ENCODE results near the gene PLEKHF1.

Gene PLEKHF1

DNA sequence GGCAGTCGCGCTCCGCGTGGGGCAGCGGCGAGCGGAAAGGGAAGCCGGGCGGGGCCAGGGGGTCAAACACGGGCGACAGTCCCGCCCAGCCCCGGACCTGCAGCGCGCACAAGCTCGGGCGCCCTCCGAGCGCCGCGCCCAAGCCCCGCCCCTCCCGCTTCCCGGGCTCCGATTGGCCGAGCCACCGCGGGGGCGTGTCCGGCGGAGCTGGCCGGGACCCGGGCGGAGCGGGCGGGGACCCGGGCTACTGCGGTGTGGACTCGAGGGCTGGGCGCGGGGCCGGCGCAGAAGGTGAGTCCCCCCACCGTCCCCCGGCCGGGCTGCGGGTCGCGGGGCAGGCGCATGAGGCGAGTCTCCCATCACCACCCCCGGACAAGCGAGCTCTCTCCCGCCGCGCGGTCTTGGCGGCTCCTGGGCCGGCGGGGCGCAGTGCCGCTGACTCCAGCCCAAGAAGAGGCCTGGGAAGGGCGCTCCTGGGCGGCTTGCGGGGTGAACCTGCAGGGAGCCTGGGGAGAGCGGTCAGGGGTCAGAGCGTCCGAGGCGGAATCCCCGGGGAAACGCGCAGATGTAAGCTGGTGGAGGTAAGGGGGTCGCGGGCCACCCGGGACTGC lies at the start of gene PLEKHF1:
Gene PLEKHF1, plus strand, starts transcription at position 247 of the 611 bp plus-strand sequence. CDS start 8,379 bp downstream, outside the sequence.
- no peaks in the 10 kb centered on the region for H3K9me3 ChIP-seq (ENCODE audit: control insufficient read depth, insufficient read depth, low read length)
- peak; percentile 57 for DNase-seq (ENCODE audit: low read depth, low spot score)
- H3K4me1 ChIP-seq (ENCODE audit: control insufficient read depth, insufficient read depth, low read length), result peaks cover 8% of the 10 kb centered on the region
- peak within 1 kb of the TSS; percentile 53 for H3K4me3 ChIP-seq (ENCODE audit: low read length)
- H3K27me3 ChIP-seq (ENCODE audit: control insufficient read depth, insufficient read depth, low read length), result no peaks in the 10 kb centered on the region
- no peaks in the 10 kb centered on the region for H3K36me3 ChIP-seq (ENCODE audit: control insufficient read depth, insufficient read depth, low read length)
- no CpG with 5 or more reads among the region's 75 CpGs for WGBS (ENCODE audit: insufficient coverage, insufficient read length)
- no peak within 1 kb of the TSS for H3K27ac ChIP-seq (ENCODE audit: low read length)

- H3K36me3 ChIP-seq (ENCODE audit: control insufficient read depth, insufficient read depth, low read length), result 0 out of 2 replicates have a peak, but pooled peaks cover 2% of the 10 kb centered on the region
- no CpG with 5 or more reads among the region's 10 CpGs for WGBS (ENCODE audit: insufficient coverage, insufficient read length)
Observed at GRCh38 chr19:29615891-29616425, 49.3 kb upstream of the PLEKHF1 start.

GRCh38 chr19:29616541-29616940 lies 48.7 kb upstream of the PLEKHF1 start:
- no peak overlapping the region for H3K4me3 ChIP-seq (ENCODE audit: low read length)
- no peak overlapping the region for H3K27ac ChIP-seq (ENCODE audit: low read length)
- H3K27me3 ChIP-seq (ENCODE audit: control insufficient read depth, insufficient read depth, low read length), result no peaks in the 10 kb centered on the region
- DNase-seq (ENCODE audit: low read depth, low spot score), result no peak
- H3K4me1 ChIP-seq (ENCODE audit: control insufficient read depth, insufficient read depth, low read length), result no peaks in the 10 kb centered on the region
- H3K36me3 ChIP-seq (ENCODE audit: control insufficient read depth, insufficient read depth, low read length), result 0 out of 2 replicates have a peak, but pooled peaks cover 2% of the 10 kb centered on the region
- WGBS (ENCODE audit: insufficient coverage, insufficient read length), result no CpG with 5 or more reads among the region's 16 CpGs
- no peaks in the 10 kb centered on the region for H3K9me3 ChIP-seq (ENCODE audit: control insufficient read depth, insufficient read depth, low read length)

More at GRCh38 chr19:29615891-29616425, 49.3 kb upstream of the PLEKHF1 start:
- Histone ChIP-seq H3K4me3 (ENCODE audit: low read length) (no peak overlapping the region), H3K27me3 (ENCODE audit: control insufficient read depth, insufficient read depth, low read length) (no peaks in the 10 kb centered on the region), H3K9me3 (ENCODE audit: control insufficient read depth, insufficient read depth, low read length) (no peaks in the 10 kb centered on the region), H3K27ac (ENCODE audit: low read length) (no peak overlapping the region), H3K4me1 (ENCODE audit: control insufficient read depth, insufficient read depth, low read length) (no peaks in the 10 kb centered on the region)
- DNase-seq (ENCODE audit: low read depth, low spot score), result no peak

DNA sequence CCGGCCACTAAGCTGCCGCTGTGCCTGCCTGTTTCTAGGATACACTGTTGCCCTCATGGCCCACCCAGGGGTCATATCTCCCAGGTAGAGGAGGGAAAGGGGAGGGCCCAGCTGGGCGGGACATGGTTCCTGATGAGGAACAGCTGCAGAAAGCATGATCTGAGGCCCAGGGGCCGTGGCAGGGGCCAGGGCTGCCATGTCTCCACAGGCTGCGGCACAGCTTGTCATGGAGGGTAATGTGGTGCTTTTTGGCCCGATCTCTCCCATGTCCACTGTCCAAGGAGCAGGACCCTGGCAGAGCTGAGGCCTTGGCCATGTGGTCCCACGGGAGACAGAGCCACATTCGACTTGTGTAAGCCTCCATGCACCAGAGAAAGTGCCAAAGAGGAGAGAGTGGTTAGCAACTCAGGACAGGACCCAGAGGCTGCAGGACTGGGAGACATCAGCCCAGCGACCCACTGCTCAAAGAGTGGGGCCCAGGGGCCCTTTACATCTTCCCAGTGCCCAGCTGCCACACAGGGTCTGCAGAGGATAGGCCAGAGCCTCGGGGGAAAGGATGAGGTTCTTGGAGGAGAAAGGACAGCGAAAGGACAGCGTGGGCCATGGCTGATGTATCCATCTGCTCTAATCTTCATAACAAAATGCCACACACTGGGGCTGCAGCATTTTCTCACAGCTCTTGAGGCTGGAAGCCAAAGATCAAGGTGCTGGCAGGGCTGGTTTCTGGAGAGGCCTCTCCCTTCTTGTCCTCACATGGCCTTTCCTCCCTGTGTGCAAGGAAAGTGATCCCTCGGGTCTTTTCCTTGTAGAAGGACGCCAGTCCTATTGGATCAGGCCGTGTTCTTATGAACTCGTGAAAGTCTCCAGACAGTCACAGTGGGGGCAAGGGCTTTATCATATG lies 47.6 kb upstream of the PLEKHF1 start:
- DNase-seq (ENCODE audit: low read depth, low spot score), result no peak
- no CpG with 5 or more reads among the region's 16 CpGs for WGBS (ENCODE audit: insufficient coverage, insufficient read length)

DNA sequence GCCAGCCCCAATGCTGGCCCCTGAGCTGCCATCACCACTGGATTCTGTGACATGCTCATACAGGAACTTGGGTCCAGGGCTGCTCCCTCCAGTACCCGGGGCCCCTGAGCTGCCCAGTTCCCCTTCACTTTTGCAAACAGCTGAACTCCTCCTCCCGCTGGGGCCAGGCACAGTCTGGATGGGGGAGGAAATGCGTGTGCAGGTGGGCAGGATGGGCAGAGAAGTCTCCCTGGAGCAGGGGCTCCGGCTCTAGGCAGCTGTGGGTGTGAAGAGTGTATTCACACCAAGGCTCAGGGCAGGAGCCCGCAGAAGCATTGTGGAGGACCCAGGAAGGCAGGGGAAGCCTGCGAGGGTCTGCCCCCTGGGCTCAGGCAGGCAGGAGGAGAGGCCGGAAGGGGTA lies 46.8 kb upstream of the PLEKHF1 start:
- no peaks in the 10 kb centered on the region for H3K4me1 ChIP-seq (ENCODE audit: control insufficient read depth, insufficient read depth, low read length)
- WGBS (ENCODE audit: insufficient coverage, insufficient read length), result no CpG with 5 or more reads among the region's 7 CpGs
- H3K36me3 ChIP-seq (ENCODE audit: control insufficient read depth, insufficient read depth, low read length), result no peaks in the 10 kb centered on the region
- H3K4me3 ChIP-seq (ENCODE audit: low read length), result no peak overlapping the region
- H3K27me3 ChIP-seq (ENCODE audit: control insufficient read depth, insufficient read depth, low read length), result no peaks in the 10 kb centered on the region
- no peak overlapping the region for H3K27ac ChIP-seq (ENCODE audit: low read length)
- no peak for DNase-seq (ENCODE audit: low read depth, low spot score)
- no peaks in the 10 kb centered on the region for H3K9me3 ChIP-seq (ENCODE audit: control insufficient read depth, insufficient read depth, low read length)

More for the DNA sequence above, 47.6 kb upstream of the PLEKHF1 start:
- Histone ChIP-seq H3K27ac (ENCODE audit: low read length) (no peak overlapping the region), H3K4me1 (ENCODE audit: control insufficient read depth, insufficient read depth, low read length) (no peaks in the 10 kb centered on the region), H3K9me3 (ENCODE audit: control insufficient read depth, insufficient read depth, low read length) (no peaks in the 10 kb centered on the region), H3K36me3 (ENCODE audit: control insufficient read depth, insufficient read depth, low read length) (no peaks in the 10 kb centered on the region), H3K4me3 (ENCODE audit: low read length) (no peak overlapping the region), H3K27me3 (ENCODE audit: control insufficient read depth, insufficient read depth, low read length) (no peaks in the 10 kb centered on the region)

DNA sequence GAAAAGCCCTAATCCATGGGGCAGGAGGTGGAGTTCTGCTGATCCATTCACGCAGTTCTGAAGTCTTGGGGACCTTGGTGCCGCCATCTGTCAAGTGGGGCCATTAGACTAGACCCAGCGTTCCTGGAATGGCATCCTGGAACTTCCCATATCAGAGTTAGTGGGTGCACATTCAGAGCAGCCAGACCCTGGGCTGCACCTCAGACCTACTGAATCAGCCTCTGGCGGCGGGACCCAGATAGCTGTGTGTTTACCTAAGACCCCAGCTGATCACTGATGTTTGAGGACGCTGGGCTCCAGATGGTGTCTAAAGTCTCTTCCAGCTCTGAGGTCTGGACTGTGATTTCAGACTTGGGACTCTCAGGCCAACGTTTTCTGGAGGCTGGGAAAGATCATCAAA lies 46.4 kb upstream of the PLEKHF1 start:
- no peaks in the 10 kb centered on the region for H3K27me3 ChIP-seq (ENCODE audit: control insufficient read depth, insufficient read depth, low read length)
- no peak overlapping the region for H3K27ac ChIP-seq (ENCODE audit: low read length)
- H3K9me3 ChIP-seq (ENCODE audit: control insufficient read depth, insufficient read depth, low read length), result no peaks in the 10 kb centered on the region
- no peak overlapping the region for H3K4me3 ChIP-seq (ENCODE audit: low read length)
- H3K36me3 ChIP-seq (ENCODE audit: control insufficient read depth, insufficient read depth, low read length), result no peaks in the 10 kb centered on the region
- WGBS (ENCODE audit: insufficient coverage, insufficient read length), result no CpG with 5 or more reads among the region's 7 CpGs
- H3K4me1 ChIP-seq (ENCODE audit: control insufficient read depth, insufficient read depth, low read length), result no peaks in the 10 kb centered on the region
- DNase-seq (ENCODE audit: low read depth, low spot score), result no peak

DNA sequence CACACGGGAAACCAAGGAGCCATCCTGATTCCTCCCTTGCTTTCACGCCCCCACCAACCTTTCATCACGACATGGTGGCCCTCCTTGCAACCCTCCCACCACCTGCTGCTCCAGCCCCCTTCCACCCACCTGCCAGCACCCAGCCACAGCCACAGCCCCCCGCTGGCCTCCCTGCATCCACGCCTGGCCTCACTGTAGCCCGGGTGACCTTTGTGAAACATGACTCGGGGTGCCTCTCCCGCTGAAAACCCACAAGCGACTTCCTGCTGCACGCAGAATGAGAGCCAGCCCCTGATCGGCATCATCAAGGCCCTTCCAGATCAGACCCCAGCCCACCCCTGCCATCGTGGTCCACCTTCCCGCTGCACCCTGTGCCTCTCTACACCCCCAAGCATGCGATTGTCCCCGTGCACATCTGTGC lies 44.3 kb upstream of the PLEKHF1 start:
- no CpG with 5 or more reads among the region's 15 CpGs for WGBS (ENCODE audit: insufficient coverage, insufficient read length)
- DNase-seq (ENCODE audit: low read depth, low spot score), result no peak
- H3K4me1 ChIP-seq (ENCODE audit: control insufficient read depth, insufficient read depth, low read length), result no peaks in the 10 kb centered on the region
- no peaks in the 10 kb centered on the region for H3K36me3 ChIP-seq (ENCODE audit: control insufficient read depth, insufficient read depth, low read length)
- H3K27me3 ChIP-seq (ENCODE audit: control insufficient read depth, insufficient read depth, low read length), result no peaks in the 10 kb centered on the region
- no peak overlapping the region for H3K4me3 ChIP-seq (ENCODE audit: low read length)
- H3K9me3 ChIP-seq (ENCODE audit: control insufficient read depth, insufficient read depth, low read length), result no peaks in the 10 kb centered on the region
- no peak overlapping the region for H3K27ac ChIP-seq (ENCODE audit: low read length)

GRCh38 chr19:29622166-29623070 lies 42.8 kb upstream of the PLEKHF1 start:
- no CpG with 5 or more reads among the region's 23 CpGs for WGBS (ENCODE audit: insufficient coverage, insufficient read length)
- no peak overlapping the region for H3K4me3 ChIP-seq (ENCODE audit: low read length)
- H3K27ac ChIP-seq (ENCODE audit: low read length), result no peak overlapping the region
- peaks cover 2% of the 10 kb centered on the region; the same call in 1 of the 2 replicates for H3K4me1 ChIP-seq (ENCODE audit: control insufficient read depth, insufficient read depth, low read length)
- no peaks in the 10 kb centered on the region for H3K9me3 ChIP-seq (ENCODE audit: control insufficient read depth, insufficient read depth, low read length)
- no peaks in the 10 kb centered on the region for H3K27me3 ChIP-seq (ENCODE audit: control insufficient read depth, insufficient read depth, low read length)
- no peak for DNase-seq (ENCODE audit: low read depth, low spot score)
- H3K36me3 ChIP-seq (ENCODE audit: control insufficient read depth, insufficient read depth, low read length), result no peaks in the 10 kb centered on the region

- WGBS (ENCODE audit: insufficient coverage, insufficient read length), result no CpG with 5 or more reads among the region's 18 CpGs
- Histone ChIP-seq H3K4me3 (ENCODE audit: low read length) (no peak overlapping the region), H3K36me3 (ENCODE audit: control insufficient read depth, insufficient read depth, low read length) (no peaks in the 10 kb centered on the region), H3K9me3 (ENCODE audit: control insufficient read depth, insufficient read depth, low read length) (no peaks in the 10 kb centered on the region), H3K27ac (ENCODE audit: low read length) (no peak overlapping the region), H3K27me3 (ENCODE audit: control insufficient read depth, insufficient read depth, low read length) (no peaks in the 10 kb centered on the region), H3K4me1 (ENCODE audit: control insufficient read depth, insufficient read depth, low read length) (peaks cover 2% of the 10 kb centered on the region; the same call in 1 of the 2 replicates)
- no peak for DNase-seq (ENCODE audit: low read depth, low spot score)
Observed at GRCh38 chr19:29623726-29624488, 41.4 kb upstream of the PLEKHF1 start.

Data from iPS DF 6.9 (cell line).